Gastroesophageal sphincter (tissue), 4 donors: ENCODE measurements around the gene OR10A2. TPM values are rescaled to one million over a fixed set of nuclear protein-coding genes. Genes with fewer than 3 reads are reported as not detected.

Experiments
- ATAC-seq: fragments of 150-250 bp; one replicate; pipeline ENCODE4 v1.9.1; 2016; ENCODE audit warnings: mild to moderate bottlenecking, moderate library complexity
- H3K27ac ChIP-seq, 4 donors: fragments of 200-600 bp; sonication (generic) in 3 of 4; 1 replicate in 3 of 4; 2 replicates in 1 of 4; pipeline ENCODE4 v1.5.1; 2016 to 2019
- H3K27me3 ChIP-seq: fragments of 200-600 bp; sonication (generic); one replicate; pipeline ENCODE4 v1.5.1; 2019
- H3K36me3 ChIP-seq, 2 donors: fragments of 200-600 bp; sonication (generic); one replicate each; pipeline ENCODE4 v1.5.1; 2019; ENCODE audit warnings: control low read depth in 1 of 2
- H3K4me1 ChIP-seq, 3 donors: fragments of 200-600 bp; sonication (generic); 1 replicate in 2 of 3; 2 replicates in 1 of 3; pipeline ENCODE4 v1.5.1; 2016 to 2019; ENCODE audit warnings: control low read depth in 2 of 3
- H3K4me3 ChIP-seq, 2 donors: fragments of 200-600 bp; sonication (generic); one replicate each; pipeline ENCODE4 v1.5.1; 2019; ENCODE audit warnings: mild to moderate bottlenecking in 1 of 2, moderate library complexity in 1 of 2
- H3K9me3 ChIP-seq, 3 donors: fragments of 200-600 bp; sonication (generic); one replicate each; pipeline ENCODE4 v1.5.1; 2017 to 2019; ENCODE audit warnings: control low read depth in 2 of 3
- CTCF ChIP-seq, 4 experiments: fragments of 200-600 bp in 2 of 4; fragments of 450-650 bp in 2 of 4; sonication (generic) in 1 of 4; IDR thresholded peaks; one replicate each; pipeline ENCODE4 v1.5.1; 2017 to 2019; ENCODE audit warnings: antibody characterized with exemption in 4 of 4, mild to moderate bottlenecking in 2 of 4, moderate library complexity in 2 of 4
- EP300 ChIP-seq: sonication (generic); formaldehyde crosslinking; IDR thresholded peaks from one replicate; pipeline ENCODE4 v1.6.1; 2017; ENCODE audit warnings: antibody characterized with exemption, mild to moderate bottlenecking
- POLR2A ChIP-seq, 2 donors: fragments of 450-650 bp; IDR thresholded peaks; one replicate each; pipeline ENCODE4 v1.6.1; 2017; ENCODE audit warnings: antibody characterized with exemption in 2 of 2, mild to moderate bottlenecking in 2 of 2, moderate library complexity in 1 of 2
- POLR2AphosphoS5 ChIP-seq: sonication (generic); formaldehyde crosslinking; IDR thresholded peaks from one replicate; pipeline ENCODE4 v1.6.1; 2017; ENCODE audit warnings: antibody characterized with exemption
- WGBS, 2 donors: methylation state at CpG; one replicate each; pipeline ENCODE4 v1.1.5; 2018; ENCODE audit warnings: low coverage in 1 of 2; 5-methylcytosine and 5-hydroxymethylcytosine counted together
- total RNA-seq, 4 donors: library from RNA; depleted of rRNA; stranded (reverse); fragments of >200 nt; gene quantifications; one replicate each; pipeline ENCODE4 v1.1.0, GENCODE V29; 2016

The OR10A2 gene
- total RNA-seq, 4 donors from 2014 or later: 0.12 TPM; not detected in 3

GRCh38 chr11:6892400-6892799 lies 29.5 kb downstream of the OR10A2 start, which contains the start of gene OR2D2:
Gene OR2D2 (minus strand): TSS chr11:6892500. CDS start chr11:6892500, 0 bp downstream.
- H3K27me3 ChIP-seq: no peaks in the 10 kb centered on the region
- H3K36me3 ChIP-seq: no peaks in the 10 kb centered on the region
- no peaks in the 10 kb centered on the region for H3K4me1 ChIP-seq
- no peak within 1 kb of the TSS for H3K4me3 ChIP-seq
- TF ChIP-seq EP300 (no peak), CTCF (IDR thresholded peaks at IDR 0.05) (no peak), POLR2A (IDR thresholded peaks at IDR 0.05) (no peak), POLR2AphosphoS5 (no peak)
- H3K27ac ChIP-seq: no peak within 1 kb of the TSS
- H3K9me3 ChIP-seq: peaks cover 0 to 4% (median 0%) of the 10 kb centered on the region in 3 donors
- WGBS, 2 donors: 71 to 74% methylated on average over 2 of the region's 2 CpGs
- no peak for ATAC-seq

- Histone ChIP-seq H3K27ac (no peak overlapping the region), H3K4me3 (no peak overlapping the region), H3K4me1 (no peaks in the 10 kb centered on the region), H3K36me3 (no peaks in the 10 kb centered on the region), H3K9me3 (no peaks in the 10 kb centered on the region), H3K27me3 (no peaks in the 10 kb centered on the region)
- ATAC-seq: no peak
- TF ChIP-seq CTCF (IDR thresholded peaks at IDR 0.05): no peak
- no peak for TF ChIP-seq POLR2A (IDR thresholded peaks at IDR 0.05)
- no peak for TF ChIP-seq POLR2AphosphoS5
- no peak for TF ChIP-seq EP300
These were observed 31.2 kb downstream of the OR10A2 start for GRCh38 chr11:6894097-6894496.

GRCh38 chr11:6895010-6895409 lies 32.2 kb downstream of the OR10A2 start:
- TF ChIP-seq EP300 (no peak), POLR2A (IDR thresholded peaks at IDR 0.05) (no peak), POLR2AphosphoS5 (no peak), CTCF (IDR thresholded peaks at IDR 0.05) (no peak)
- H3K36me3 ChIP-seq: no peaks in the 10 kb centered on the region
- H3K4me3 ChIP-seq: no peak overlapping the region
- H3K9me3 ChIP-seq: no peaks in the 10 kb centered on the region
- no peaks in the 10 kb centered on the region for H3K27me3 ChIP-seq
- H3K4me1 ChIP-seq: no peaks in the 10 kb centered on the region
- H3K27ac ChIP-seq: no peak overlapping the region
- ATAC-seq: no peak

- WGBS, 2 donors: 40 to 63% methylated on average over 1 of the region's 1 CpG
- ATAC-seq: no peak
These were observed 36.1 kb downstream of the OR10A2 start for GRCh38 chr11:6898911-6899310.

More at GRCh38 chr11:6898911-6899310, 36.1 kb downstream of the OR10A2 start:
- H3K4me1 ChIP-seq: no peaks in the 10 kb centered on the region
- H3K4me3 ChIP-seq: no peak overlapping the region
- H3K27me3 ChIP-seq: no peaks in the 10 kb centered on the region
- TF ChIP-seq POLR2A (IDR thresholded peaks at IDR 0.05): no peak
- TF ChIP-seq EP300: no peak
- no peak for TF ChIP-seq CTCF (IDR thresholded peaks at IDR 0.05)
- H3K9me3 ChIP-seq: no peaks in the 10 kb centered on the region
- H3K27ac ChIP-seq: no peak overlapping the region
- no peaks in the 10 kb centered on the region for H3K36me3 ChIP-seq
